Activated T-cell treated with anti-CD3 and anti-CD28 coated beads, Interleukin-2, amount 50 U/mL, for 72 hours (primary cell): ENCODE results near the gene TFAP2A. TPM values are rescaled to one million over a fixed set of nuclear protein-coding genes. Genes with fewer than 3 reads are reported as not detected.

ENCODE experiments used
- ATAC-seq, 2 donors: fragments of 150-1000 bp; cut with Tn5 transposase; replicated peaks in 1 of 2; 2 replicates each; pipeline ENCODE4 v1.10.0; 2021; ENCODE audit warnings: moderate library complexity in 2 of 2, mild to moderate bottlenecking in 1 of 2
- DNase-seq, 2 donors: peaks; one replicate each; pipeline ENCODE4 v3.0.0; 2021 to 2022; ENCODE audit warnings: mixed read lengths in 1 of 2
- H3K27ac Mint-ChIP-seq: one replicate; pipeline ENCODE4 v1.8.0; 2022; ENCODE audit warnings: mild to moderate bottlenecking, moderate library complexity, mixed read lengths
- H3K27me3 Mint-ChIP-seq: one replicate; pipeline ENCODE4 v1.8.0; 2022; ENCODE audit warnings: low read depth, mixed read lengths
- H3K36me3 Mint-ChIP-seq, 2 donors: one replicate each; pipeline ENCODE4 v1.8.0; 2022; ENCODE audit warnings: mixed read lengths in 2 of 2, mild to moderate bottlenecking in 1 of 2; ENCODE audit not compliant: insufficient read depth in 2 of 2
- H3K4me1 Mint-ChIP-seq: one replicate; pipeline ENCODE4 v1.8.0; 2022; ENCODE audit warnings: low read depth, mixed read lengths
- H3K4me3 Mint-ChIP-seq, 2 donors: one replicate each; pipeline ENCODE4 v1.8.0; 2022; ENCODE audit warnings: mild to moderate bottlenecking in 2 of 2, mixed read lengths in 2 of 2, moderate library complexity in 2 of 2
- H3K9me3 Mint-ChIP-seq, 2 donors: one replicate each; pipeline ENCODE4 v1.8.0; 2022; ENCODE audit warnings: mixed read lengths in 2 of 2
- total RNA-seq, 2 donors: library from RNA; stranded (reverse); gene quantifications; one replicate each; pipeline ENCODE4 v1.2.3, GENCODE V29; 2022

TFAP2A gene
- total RNA-seq, 2 donors from 2014 or later = 0.35 to 0.36 TPM

- H3K27ac Mint-ChIP-seq = peak overlapping the region; percentile 55
- H3K4me1 Mint-ChIP-seq = peaks cover 74% of the 10 kb centered on the region
- ATAC-seq (peak; percentile 7 to 18), DNase-seq (no peak)
- peaks cover 4 to 6% of the 10 kb centered on the region in 2 donors for H3K9me3 Mint-ChIP-seq
- peak overlapping the region; percentile 95 to 96 for H3K4me3 Mint-ChIP-seq
- H3K36me3 Mint-ChIP-seq = peaks cover 27 to 31% of the 10 kb centered on the region in 2 donors
- H3K27me3 Mint-ChIP-seq = peaks cover 97% of the 10 kb centered on the region
Observed at GRCh38 chr6:10413850-10414738, 780 bp downstream of the TFAP2A start.

- peaks cover 4 to 6% of the 10 kb centered on the region in 2 donors for H3K9me3 Mint-ChIP-seq
- H3K4me1 Mint-ChIP-seq = peaks cover 70% of the 10 kb centered on the region
- H3K4me3 Mint-ChIP-seq = peak overlapping the region; percentile 95 to 96
- H3K27me3 Mint-ChIP-seq = peaks cover 96% of the 10 kb centered on the region
- H3K36me3 Mint-ChIP-seq = peaks cover 27 to 29% of the 10 kb centered on the region in 2 donors
- DNase-seq (no peak), ATAC-seq (peak; percentile 23 to 24)
- H3K27ac Mint-ChIP-seq = peak overlapping the region; percentile 55
Observed at GRCh38 chr6:10413262-10413849, 1.5 kb downstream of the TFAP2A start.

GRCh38 chr6:10412461-10413261 lies 2.2 kb downstream of the TFAP2A start:
- Mint-ChIP-seq H3K27me3 (peaks cover 96% of the 10 kb centered on the region), H3K27ac (peak overlapping the region; percentile 42), H3K4me3 (peak overlapping the region; percentile 95 to 96), H3K9me3 (peaks cover 4 to 6% of the 10 kb centered on the region in 2 donors), H3K4me1 (peaks cover 64% of the 10 kb centered on the region), H3K36me3 (peaks cover 24 to 29% of the 10 kb centered on the region in 2 donors)
- DNase-seq (peak in 1 of 2 donors; percentile 27), ATAC-seq (peak; percentile 36 to 45)

GRCh38 chr6:10411971-10412460 lies 2.9 kb downstream of the TFAP2A start:
- Mint-ChIP-seq H3K27ac (peak overlapping the region; percentile 51), H3K9me3 (peaks cover 4 to 6% of the 10 kb centered on the region in 2 donors), H3K4me3 (peak overlapping the region; percentile 86 to 96), H3K36me3 (peaks cover 24 to 29% of the 10 kb centered on the region in 2 donors), H3K27me3 (peaks cover 96% of the 10 kb centered on the region), H3K4me1 (peaks cover 58% of the 10 kb centered on the region)
- DNase-seq (peak; percentile 47 to 56), ATAC-seq (peak; percentile 73 to 77)

- peak overlapping the region; percentile 86 to 96 for H3K4me3 Mint-ChIP-seq
- ATAC-seq (peak; percentile 16 to 39), DNase-seq (no peak)
- H3K9me3 Mint-ChIP-seq = peaks cover 4 to 6% of the 10 kb centered on the region in 2 donors
- peak overlapping the region; percentile 51 for H3K27ac Mint-ChIP-seq
- peaks cover 23 to 29% of the 10 kb centered on the region in 2 donors for H3K36me3 Mint-ChIP-seq
- H3K4me1 Mint-ChIP-seq = peaks cover 56% of the 10 kb centered on the region
- peaks cover 96% of the 10 kb centered on the region for H3K27me3 Mint-ChIP-seq
Observed at GRCh38 chr6:10411131-10411970, 3.5 kb downstream of the TFAP2A start.

- Mint-ChIP-seq H3K4me3 (peak overlapping the region; percentile 86 to 96), H3K27me3 (peaks cover 96% of the 10 kb centered on the region), H3K4me1 (peaks cover 52% of the 10 kb centered on the region), H3K9me3 (peaks cover 4 to 8% of the 10 kb centered on the region in 2 donors), H3K36me3 (peaks cover 23 to 30% of the 10 kb centered on the region in 2 donors), H3K27ac (peak overlapping the region; percentile 89)
- DNase-seq (no peak), ATAC-seq (no peak)
Observed at GRCh38 chr6:10410207-10411050, 4.4 kb downstream of the TFAP2A start.

- Mint-ChIP-seq H3K4me1 (peaks cover 49% of the 10 kb centered on the region), H3K36me3 (peaks cover 25 to 32% of the 10 kb centered on the region in 2 donors), H3K4me3 (peak overlapping the region; percentile 42 to 86), H3K9me3 (peaks cover 6 to 8% of the 10 kb centered on the region in 2 donors), H3K27ac (peak overlapping the region; percentile 43), H3K27me3 (peaks cover 92% of the 10 kb centered on the region)
- no peak for ATAC-seq
- no peak for DNase-seq
Observed at GRCh38 chr6:10409731-10410206, 5.1 kb downstream of the TFAP2A start.

- Mint-ChIP-seq H3K4me1 (peaks cover 44% of the 10 kb centered on the region), H3K27ac (peak overlapping the region; percentile 43), H3K9me3 (peaks cover 8% of the 10 kb centered on the region in 2 donors), H3K4me3 (peak overlapping the region in 1 of 2 donors; percentile 46), H3K36me3 (peaks cover 25 to 34% of the 10 kb centered on the region in 2 donors), H3K27me3 (peaks cover 87% of the 10 kb centered on the region)
- DNase-seq (no peak), ATAC-seq (no peak)
Observed at GRCh38 chr6:10409233-10409721, 5.6 kb downstream of the TFAP2A start.

- no peak overlapping the region for H3K27ac Mint-ChIP-seq
- H3K27me3 Mint-ChIP-seq = peaks cover 78% of the 10 kb centered on the region
- peaks cover 8% of the 10 kb centered on the region in 2 donors for H3K9me3 Mint-ChIP-seq
- H3K4me3 Mint-ChIP-seq = no peak overlapping the region
- peaks cover 37% of the 10 kb centered on the region for H3K4me1 Mint-ChIP-seq
- peaks cover 27 to 29% of the 10 kb centered on the region in 2 donors for H3K36me3 Mint-ChIP-seq
- DNase-seq (no peak), ATAC-seq (no peak)
Observed at GRCh38 chr6:10408457-10408856, 6.4 kb downstream of the TFAP2A start.

GRCh38 chr6:10407674-10408054 lies 7.2 kb downstream of the TFAP2A start:
- H3K4me1 Mint-ChIP-seq = peaks cover 37% of the 10 kb centered on the region
- H3K4me3 Mint-ChIP-seq = no peak overlapping the region
- H3K9me3 Mint-ChIP-seq = peaks cover 8% of the 10 kb centered on the region in 2 donors
- DNase-seq (no peak), ATAC-seq (no peak)
- peaks cover 24 to 28% of the 10 kb centered on the region in 2 donors for H3K36me3 Mint-ChIP-seq
- no peak overlapping the region for H3K27ac Mint-ChIP-seq
- peaks cover 79% of the 10 kb centered on the region for H3K27me3 Mint-ChIP-seq
